GM12864 (cell line): ENCODE measurements around the gene CS.
"Not testable (repeated sequence)": the region's sequence is repeated elsewhere in the genome, so short reads cannot be mapped to it uniquely, and the experiment has no call there.

ENCODE experiments used
- DNase-seq: peaks from one replicate; pipeline ENCODE4 v3.0.0-alpha.2; 2011; ENCODE audit warnings: low read depth
- H3K4me3 ChIP-seq: 2 replicates; pipeline ENCODE4 v1.5.1; 2011; ENCODE audit warnings: mild to moderate bottlenecking, low read depth, low read length, control low read depth
- CTCF ChIP-seq: IDR thresholded peaks from 2 replicates; pipeline ENCODE4 v1.5.1; 2011; ENCODE audit warnings: low read depth, mild to moderate bottlenecking, moderate library complexity, low read length, control low read depth, inconsistent platforms; ENCODE audit errors: missing control alignments

CS gene

GRCh38 chr12:56338308-56339157 lies 38.4 kb upstream of the CS start, which contains the start of gene IL23A:
Gene IL23A, plus strand, starts transcription at chr12:56338884. Its CDS starts 161 bp downstream, at chr12:56339045.
- DNase-seq = peak; percentile 68
- peak within 1 kb of the TSS; percentile 30; the same call in 1 of the 2 replicates for H3K4me3 ChIP-seq
- no peak for TF ChIP-seq CTCF

GRCh38 chr12:56337753-56338251 lies 37.7 kb upstream of the CS start:
- no peak for TF ChIP-seq CTCF
- H3K4me3 ChIP-seq = no peak overlapping the region
- no peak for DNase-seq

GRCh38 chr12:56336361-56337167 lies 36.4 kb upstream of the CS start:
- TF ChIP-seq CTCF = no peak
- H3K4me3 ChIP-seq = no peak overlapping the region
- DNase-seq = peak; percentile 69

GRCh38 chr12:56335527-56335926 lies 35.4 kb upstream of the CS start:
- H3K4me3 ChIP-seq, DNase-seq: not testable (repeated sequence)

- no peak for TF ChIP-seq CTCF
- DNase-seq = no peak
- peak overlapping the region; percentile 77 for H3K4me3 ChIP-seq
Measured at GRCh38 chr12:56334490-56334793, 34.3 kb upstream of the CS start.

GRCh38 chr12:56333679-56334489 lies 33.8 kb upstream of the CS start, which contains the start of gene PAN2:
Gene PAN2, minus strand, starts transcription at chr12:56334000. Its CDS starts 906 bp downstream, at chr12:56333094.
- TF ChIP-seq CTCF = peak; percentile 63
- DNase-seq = peak; percentile 94
- peak within 1 kb of the TSS; percentile 77 for H3K4me3 ChIP-seq
